WTC11 (cell line): ENCODE results near the gene CLRN3.

Experiments
- ATF1 ChIP-seq: sonication (generic); formaldehyde crosslinking; IDR thresholded peaks from 2 replicates; pipeline ENCODE4 v1.8.1; 2023; ENCODE audit warnings: mild to moderate bottlenecking, moderate library complexity, missing genetic modification reagents
- CBFB ChIP-seq: sonication (generic); formaldehyde crosslinking; IDR thresholded peaks from 2 replicates; pipeline ENCODE4 v1.8.1; 2022; ENCODE audit warnings: mild to moderate bottlenecking, low read depth, missing genetic modification reagents
- CREM ChIP-seq: sonication (generic); formaldehyde crosslinking; IDR thresholded peaks from 2 replicates; pipeline ENCODE4 v1.8.1; 2022; ENCODE audit warnings: mild to moderate bottlenecking, missing genetic modification reagents, moderate library complexity
- CTCF ChIP-seq: fragments of 200-600 bp; IDR thresholded peaks from 2 replicates; pipeline ENCODE4 v1.8.0; 2022; ENCODE audit warnings: antibody characterized with exemption
- FOXJ3 ChIP-seq: sonication (generic); formaldehyde crosslinking; IDR thresholded peaks from 2 replicates; pipeline ENCODE4 v1.9.0; 2021; ENCODE audit warnings: missing genetic modification reagents, mild to moderate bottlenecking, borderline replicate concordance
- FOXK1 ChIP-seq: sonication (generic); formaldehyde crosslinking; IDR thresholded peaks from 2 replicates; pipeline ENCODE4 v1.8.0; 2022; ENCODE audit warnings: mild to moderate bottlenecking, moderate library complexity, missing genetic modification reagents
- HMGXB4 ChIP-seq: sonication (generic); formaldehyde crosslinking; IDR thresholded peaks from 2 replicates; pipeline ENCODE4 v1.8.1; 2023; ENCODE audit warnings: mild to moderate bottlenecking, moderate library complexity, missing genetic modification reagents
- KAT7 ChIP-seq: sonication (generic); formaldehyde crosslinking; IDR thresholded peaks from 2 replicates; pipeline ENCODE4 v1.8.1; 2023; ENCODE audit warnings: missing genetic modification reagents, mild to moderate bottlenecking, borderline replicate concordance
- NR2C2 ChIP-seq: sonication (generic); formaldehyde crosslinking; IDR thresholded peaks from 2 replicates; pipeline ENCODE4 v1.8.0; 2022; ENCODE audit warnings: mild to moderate bottlenecking, missing genetic modification reagents
- NR3C1 ChIP-seq: sonication (generic); formaldehyde crosslinking; conservative IDR thresholded peaks from 2 replicates; pipeline ENCODE4 v1.8.1; 2023; ENCODE audit warnings: low read depth, mild to moderate bottlenecking, missing genetic modification reagents

- TF ChIP-seq CTCF (no peak), FOXJ3 (CRISPR knock-in tag) (no peak), NR3C1 (CRISPR knock-in tag) (no peak), ATF1 (CRISPR knock-in tag) (no peak), CREM (CRISPR knock-in tag) (no peak), FOXK1 (CRISPR knock-in tag) (no peak), HMGXB4 (CRISPR knock-in tag) (no peak), NR2C2 (no peak), CBFB (CRISPR knock-in tag) (no peak), KAT7 (CRISPR knock-in tag) (no peak)
Measured at GRCh38 chr10:127883516-127883915, 9.2 kb downstream of the CLRN3 start.
